LNCaP clone FGC (cell line): ENCODE measurements around the gene FRMD1.

ENCODE experiments used
- DNase-seq: peaks from one replicate; pipeline ENCODE4 v3.0.0-alpha.2; 2011; ENCODE audit warnings: low read depth
- H3K4me3 ChIP-seq: 2 replicates; pipeline ENCODE4 v1.5.1; 2011; ENCODE audit warnings: mild to moderate bottlenecking, low read depth, low read length, control low read depth
- CTCF ChIP-seq: IDR thresholded peaks from 2 replicates; pipeline ENCODE4 v1.5.1; 2012; ENCODE audit warnings: mild to moderate bottlenecking; ENCODE audit not compliant: control insufficient read depth, insufficient read depth; ENCODE audit errors: extremely low read depth

FRMD1 gene

GRCh38 chr6:168061269-168062210 lies 17.5 kb downstream of the FRMD1 start:
- DNase-seq = peak; percentile 35
- no peak overlapping the region for H3K4me3 ChIP-seq
- no peak for TF ChIP-seq CTCF

DNA sequence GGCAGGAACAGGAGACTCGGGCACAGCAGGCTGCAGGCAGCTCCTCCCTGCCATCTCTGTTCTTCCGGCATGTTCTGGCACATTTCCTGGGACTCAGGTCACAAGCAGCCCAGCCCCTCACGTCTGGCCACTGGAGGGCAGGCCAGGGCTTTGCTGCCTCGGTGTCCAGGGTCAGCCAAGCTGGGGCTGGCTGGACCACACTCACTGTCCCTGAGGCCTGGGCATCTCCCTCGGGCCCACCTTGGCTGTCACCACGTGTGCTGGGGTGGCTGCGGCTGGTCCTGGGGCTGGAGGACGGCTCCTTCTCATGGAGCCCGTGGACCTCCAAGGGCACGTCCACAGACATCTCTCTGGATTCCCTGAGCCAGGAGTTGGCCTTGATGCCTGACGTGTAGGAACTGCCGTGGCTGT lies 18.5 kb downstream of the FRMD1 start:
- peak; percentile 84 for DNase-seq
- peak; percentile 94 for TF ChIP-seq CTCF
- no peak overlapping the region for H3K4me3 ChIP-seq

DNA sequence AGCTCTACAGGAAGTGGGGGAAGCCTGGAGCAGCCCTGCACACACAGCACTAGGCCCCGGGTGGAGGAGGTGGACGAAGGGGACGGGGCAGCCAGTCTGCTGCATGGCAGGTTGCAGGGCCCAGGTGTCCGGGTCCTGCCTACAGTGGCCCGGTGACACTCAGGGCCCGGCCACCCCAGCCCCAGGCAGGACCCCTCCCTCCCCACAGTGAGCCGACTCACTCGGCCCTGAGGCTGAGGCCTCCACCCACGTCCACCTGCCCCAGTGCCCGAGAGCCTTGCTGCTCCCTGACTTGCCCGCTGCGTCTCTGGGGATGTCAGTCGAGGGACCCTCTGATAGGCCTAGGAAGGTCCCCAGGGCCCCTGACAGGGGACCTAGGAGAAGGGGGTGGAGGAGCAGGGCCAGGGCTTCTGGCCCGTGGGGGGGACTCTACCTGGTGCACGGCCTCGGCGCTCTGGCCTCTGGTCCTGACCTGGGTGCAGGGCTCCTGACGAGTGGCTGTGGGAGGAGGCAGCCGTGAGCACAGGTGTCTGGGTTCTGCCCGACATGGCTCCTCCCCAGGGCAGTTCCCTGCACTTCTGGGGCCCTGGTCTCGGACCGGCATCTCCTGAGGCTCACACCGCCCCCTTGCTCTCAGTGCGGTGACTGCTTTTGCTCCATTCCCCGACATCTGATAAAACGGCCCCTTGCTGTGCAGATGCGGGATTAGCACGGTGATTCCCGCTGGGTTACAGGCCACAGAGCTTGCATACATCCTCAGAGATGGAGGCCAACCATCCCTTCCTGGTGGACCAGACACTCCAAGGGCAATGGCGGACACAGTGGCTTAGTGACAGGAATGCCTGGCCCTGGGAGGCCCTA lies 20.1 kb downstream of the FRMD1 start:
- DNase-seq = no peak
- H3K4me3 ChIP-seq = no peak overlapping the region
- no peak for TF ChIP-seq CTCF

DNA sequence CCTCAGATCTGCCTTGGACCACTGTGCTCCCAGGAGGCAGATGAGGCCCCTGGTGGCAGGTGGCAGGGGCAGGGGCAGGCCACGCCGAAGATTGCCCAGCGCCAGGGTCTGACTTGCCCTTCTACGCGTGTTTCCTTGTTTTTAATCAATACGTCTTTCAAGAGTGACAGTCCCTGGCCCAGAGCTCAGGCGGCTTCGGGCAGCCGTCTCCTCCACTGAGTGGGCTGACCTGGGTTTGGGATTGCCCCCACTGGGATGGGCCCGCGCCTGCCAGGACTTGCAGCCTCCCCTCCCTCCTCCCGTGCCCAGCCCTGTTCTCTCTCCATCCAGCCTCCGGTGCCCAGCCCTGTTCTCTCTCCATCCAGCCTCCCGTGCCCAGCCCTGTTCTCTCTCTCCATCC lies 21.2 kb downstream of the FRMD1 start:
- H3K4me3 ChIP-seq = no peak overlapping the region
- no peak for TF ChIP-seq CTCF
- DNase-seq = no peak

- H3K4me3 ChIP-seq = no peak overlapping the region
Measured at GRCh38 chr6:168056892-168057527, 22.0 kb downstream of the FRMD1 start.

More at GRCh38 chr6:168056892-168057527, 22.0 kb downstream of the FRMD1 start:
- TF ChIP-seq CTCF = no peak
- no peak for DNase-seq
